Bronchial epithelial cell (primary cell): ENCODE measurements around the gene ARGLU1. TPM values are rescaled to one million over a fixed set of nuclear protein-coding genes. Genes with fewer than 3 reads are reported as not detected.
A peak's percentile ranks its signal among the peaks of the same experiment; 100 is the strongest.

Experiments
- DNase-seq: peaks from one replicate; pipeline ENCODE4 v3.0.0-alpha.2; 2010; ENCODE audit warnings: low read depth
- FAIRE-seq: peaks from 2 replicates; lab custom pipeline; 2011; peaks lifted over from hg19 to GRCh38; lab: Jason Lieb, UNC
- H3K27me3 ChIP-seq: 2 replicates; pipeline ENCODE4 v1.5.1; 2011; ENCODE audit warnings: low read length; ENCODE audit not compliant: control insufficient read depth, insufficient read depth
- H3K36me3 ChIP-seq: 2 replicates; pipeline ENCODE4 v1.5.1; 2011; ENCODE audit warnings: low read length; ENCODE audit not compliant: control insufficient read depth, insufficient read depth
- H3K4me3 ChIP-seq: 2 replicates; pipeline ENCODE4 v1.5.1; 2011; ENCODE audit warnings: mild to moderate bottlenecking, low read depth, low read length, control low read depth
- CTCF ChIP-seq: IDR thresholded peaks from 2 replicates; pipeline ENCODE4 v1.5.1; 2011; ENCODE audit warnings: mild to moderate bottlenecking, moderate library complexity, low read length, control low read depth, inconsistent platforms; ENCODE audit not compliant: insufficient read depth, severe bottlenecking
- total RNA-seq: library from RNA; depleted of rRNA; stranded (reverse); fragments of >200 nt; gene quantifications from 2 replicates; pipeline ENCODE4 v1.2.1, GENCODE V29; 2014

ARGLU1 gene
- total RNA-seq, 1 donor from 2014 or later, result 31.9 TPM

- Histone ChIP-seq H3K36me3 (peaks cover 7% of the 10 kb centered on the region), H3K27me3 (no peaks in the 10 kb centered on the region), H3K4me3 (no peak overlapping the region)
- DNase-seq, result peak; percentile 69
- FAIRE-seq, result no peak
- TF ChIP-seq CTCF, result no peak
These were observed 54.6 kb downstream of the ARGLU1 start for GRCh38 chr13:106513025-106513983.

GRCh38 chr13:106507560-106508274 lies 60.2 kb downstream of the ARGLU1 start:
- DNase-seq (peak; percentile 94), FAIRE-seq (peak; percentile 28)
- Histone ChIP-seq H3K36me3 (peaks cover 6% of the 10 kb centered on the region), H3K4me3 (no peak overlapping the region), H3K27me3 (no peaks in the 10 kb centered on the region)
- TF ChIP-seq CTCF, result no peak

- Histone ChIP-seq H3K36me3 (peaks cover 4% of the 10 kb centered on the region), H3K27me3 (no peaks in the 10 kb centered on the region), H3K4me3 (no peak overlapping the region)
- TF ChIP-seq CTCF, result no peak
- FAIRE-seq (no peak), DNase-seq (no peak)
These were observed 61.7 kb downstream of the ARGLU1 start for GRCh38 chr13:106506286-106506685.

- Histone ChIP-seq H3K36me3 (peaks cover 3% of the 10 kb centered on the region), H3K4me3 (no peak overlapping the region), H3K27me3 (no peaks in the 10 kb centered on the region)
- no peak for TF ChIP-seq CTCF
- no peak for FAIRE-seq
- DNase-seq, result no peak
These were observed 62.2 kb downstream of the ARGLU1 start for GRCh38 chr13:106505732-106506131.

- Histone ChIP-seq H3K36me3 (peaks cover 2% of the 10 kb centered on the region), H3K4me3 (no peak overlapping the region), H3K27me3 (no peaks in the 10 kb centered on the region)
- FAIRE-seq (no peak), DNase-seq (no peak)
- TF ChIP-seq CTCF, result no peak
These were observed 62.6 kb downstream of the ARGLU1 start for GRCh38 chr13:106505295-106505694.
